Activated CD4-positive, alpha-beta memory T cell treated with anti-CD3 and anti-CD28 coated beads, Interleukin-2, amount 10 ng/mL, durations not matched to agents 7 days and 5 days (primary cell): Measurements from ENCODE around the gene STRIT1. TPM values are rescaled to one million over a fixed set of nuclear protein-coding genes. Genes with fewer than 3 reads are reported as not detected.

Source experiments
- CTCF ChIA-PET: fragments of 350-600 bp; sonication (Branson Sonifier 250); formaldehyde crosslinking; loops from one replicate; lab custom pipeline; 2021; ENCODE audit warnings: antibody characterized with exemption, inconsistent platforms; lab: Charles Lee
- POLR2A ChIA-PET: fragments of 350-600 bp; sonication (Branson Sonifier 250); formaldehyde crosslinking; loops from one replicate; lab custom pipeline; 2021; ENCODE audit warnings: antibody characterized with exemption; lab: Charles Lee
- DNase-seq: peaks from one replicate; pipeline ENCODE4 v3.0.0-alpha.2; 2020
- H3K27ac Mint-ChIP-seq: one replicate; pipeline ENCODE4 v1.8.0; 2021; ENCODE audit warnings: mild to moderate bottlenecking, mixed read lengths
- H3K27me3 Mint-ChIP-seq: one replicate; pipeline ENCODE4 v1.8.0; 2021; ENCODE audit warnings: mixed read lengths
- H3K36me3 Mint-ChIP-seq: one replicate; pipeline ENCODE4 v1.8.0; 2021; ENCODE audit warnings: low read depth, mixed read lengths
- H3K4me1 Mint-ChIP-seq: one replicate; pipeline ENCODE4 v1.8.0; 2021; ENCODE audit warnings: mixed read lengths
- H3K4me3 Mint-ChIP-seq: one replicate; pipeline ENCODE4 v1.8.0; 2021; ENCODE audit warnings: mild to moderate bottlenecking, mixed read lengths
- H3K9me3 Mint-ChIP-seq: one replicate; pipeline ENCODE4 v1.8.0; 2021; ENCODE audit warnings: mixed read lengths
- total RNA-seq, 2 experiments: library from RNA; stranded (reverse); gene quantifications; one replicate each; pipeline ENCODE4 v1.2.3, GENCODE V29; 2021

Gene STRIT1
- total RNA-seq, 2 experiments from 2014 or later: not detected

- no peak for DNase-seq
- H3K4me1 Mint-ChIP-seq: no peaks in the 10 kb centered on the region
- CTCF ChIA-PET: no interaction called here
- no peaks in the 10 kb centered on the region for H3K9me3 Mint-ChIP-seq
- no peaks in the 10 kb centered on the region for H3K36me3 Mint-ChIP-seq
- no peak overlapping the region for H3K4me3 Mint-ChIP-seq
- POLR2A ChIA-PET: no interaction called here
- H3K27me3 Mint-ChIP-seq: no peaks in the 10 kb centered on the region
- H3K27ac Mint-ChIP-seq: no peak overlapping the region
These were observed 10.9 kb upstream of the STRIT1 start for GRCh38 chr3:155304394-155304793.

GRCh38 chr3:155303540-155304097 is 10.1 kb upstream of the STRIT1 start:
- Mint-ChIP-seq H3K27ac (no peak overlapping the region), H3K27me3 (no peaks in the 10 kb centered on the region), H3K4me1 (no peaks in the 10 kb centered on the region), H3K36me3 (no peaks in the 10 kb centered on the region), H3K4me3 (no peak overlapping the region), H3K9me3 (no peaks in the 10 kb centered on the region)
- POLR2A ChIA-PET: no interaction called here
- CTCF ChIA-PET: no interaction called here
- DNase-seq: no peak

- Mint-ChIP-seq H3K4me1 (no peaks in the 10 kb centered on the region), H3K36me3 (no peaks in the 10 kb centered on the region), H3K27me3 (no peaks in the 10 kb centered on the region), H3K27ac (no peak overlapping the region), H3K9me3 (no peaks in the 10 kb centered on the region), H3K4me3 (no peak overlapping the region)
- CTCF ChIA-PET: no interaction called here
- POLR2A ChIA-PET: no interaction called here
- DNase-seq: no peak
These were observed 9.4 kb upstream of the STRIT1 start for GRCh38 chr3:155302891-155303290.

- ChIA-PET CTCF (no interaction called here), POLR2A (no interaction called here)
- H3K4me3 Mint-ChIP-seq: no peak overlapping the region
- no peaks in the 10 kb centered on the region for H3K9me3 Mint-ChIP-seq
- DNase-seq: no peak
- no peaks in the 10 kb centered on the region for H3K27me3 Mint-ChIP-seq
- no peaks in the 10 kb centered on the region for H3K36me3 Mint-ChIP-seq
- no peaks in the 10 kb centered on the region for H3K4me1 Mint-ChIP-seq
- H3K27ac Mint-ChIP-seq: no peak overlapping the region
These were observed 9.0 kb upstream of the STRIT1 start for GRCh38 chr3:155302481-155302880.

GRCh38 chr3:155297100-155297499 is 3.6 kb upstream of the STRIT1 start:
- no peak overlapping the region for H3K27ac Mint-ChIP-seq
- H3K27me3 Mint-ChIP-seq: no peaks in the 10 kb centered on the region
- ChIA-PET POLR2A (no interaction called here), CTCF (no interaction called here)
- no peaks in the 10 kb centered on the region for H3K36me3 Mint-ChIP-seq
- H3K4me1 Mint-ChIP-seq: no peaks in the 10 kb centered on the region
- no peak overlapping the region for H3K4me3 Mint-ChIP-seq
- DNase-seq: no peak
- H3K9me3 Mint-ChIP-seq: no peaks in the 10 kb centered on the region

- Mint-ChIP-seq H3K9me3 (no peaks in the 10 kb centered on the region), H3K27me3 (no peaks in the 10 kb centered on the region), H3K36me3 (no peaks in the 10 kb centered on the region), H3K4me1 (no peaks in the 10 kb centered on the region), H3K27ac (no peak overlapping the region), H3K4me3 (no peak overlapping the region)
- DNase-seq: no peak
- POLR2A ChIA-PET: no interaction called here
- CTCF ChIA-PET: no interaction called here
These were observed 2.9 kb upstream of the STRIT1 start for GRCh38 chr3:155296413-155296812.

GRCh38 chr3:155292693-155293092 is 790 bp downstream of the STRIT1 start:
- no peaks in the 10 kb centered on the region for H3K4me1 Mint-ChIP-seq

GRCh38 chr3:155292133-155292532 is 1.4 kb downstream of the STRIT1 start:
- POLR2A ChIA-PET: no interaction called here
- H3K36me3 Mint-ChIP-seq: no peaks in the 10 kb centered on the region
- DNase-seq: no peak
- CTCF ChIA-PET: no interaction called here
- H3K9me3 Mint-ChIP-seq: no peaks in the 10 kb centered on the region
- H3K27me3 Mint-ChIP-seq: no peaks in the 10 kb centered on the region
- H3K27ac Mint-ChIP-seq: no peak overlapping the region
- no peak overlapping the region for H3K4me3 Mint-ChIP-seq
- H3K4me1 Mint-ChIP-seq: no peaks in the 10 kb centered on the region

More at GRCh38 chr3:155292693-155293092, 790 bp downstream of the STRIT1 start:
- Mint-ChIP-seq H3K4me3 (no peak overlapping the region), H3K9me3 (no peaks in the 10 kb centered on the region), H3K27me3 (no peaks in the 10 kb centered on the region), H3K27ac (no peak overlapping the region), H3K36me3 (no peaks in the 10 kb centered on the region)
- DNase-seq: no peak
- ChIA-PET CTCF (no interaction called here), POLR2A (no interaction called here)

GRCh38 chr3:155286736-155287135 is 6.7 kb downstream of the STRIT1 start:
- no peak for DNase-seq
- ChIA-PET CTCF (no interaction called here), POLR2A (no interaction called here)
- Mint-ChIP-seq H3K4me1 (no peaks in the 10 kb centered on the region), H3K4me3 (no peak overlapping the region), H3K9me3 (no peaks in the 10 kb centered on the region), H3K27ac (no peak overlapping the region), H3K27me3 (no peaks in the 10 kb centered on the region), H3K36me3 (no peaks in the 10 kb centered on the region)

GRCh38 chr3:155285936-155286335 is 7.5 kb downstream of the STRIT1 start:
- POLR2A ChIA-PET: no interaction called here
- CTCF ChIA-PET: no interaction called here
- no peak for DNase-seq
- Mint-ChIP-seq H3K4me1 (no peaks in the 10 kb centered on the region), H3K27me3 (no peaks in the 10 kb centered on the region), H3K4me3 (no peak overlapping the region), H3K27ac (no peak overlapping the region), H3K9me3 (no peaks in the 10 kb centered on the region), H3K36me3 (no peaks in the 10 kb centered on the region)

- H3K4me1 Mint-ChIP-seq: no peaks in the 10 kb centered on the region
- ChIA-PET CTCF (no interaction called here), POLR2A (no interaction called here)
- H3K4me3 Mint-ChIP-seq: no peak overlapping the region
- no peaks in the 10 kb centered on the region for H3K9me3 Mint-ChIP-seq
- no peaks in the 10 kb centered on the region for H3K27me3 Mint-ChIP-seq
- no peak overlapping the region for H3K27ac Mint-ChIP-seq
- H3K36me3 Mint-ChIP-seq: no peaks in the 10 kb centered on the region
- no peak for DNase-seq
These were observed 10.1 kb downstream of the STRIT1 start for GRCh38 chr3:155283092-155284056.

- ChIA-PET POLR2A (no interaction called here), CTCF (no interaction called here)
- DNase-seq: no peak
- Mint-ChIP-seq H3K36me3 (no peaks in the 10 kb centered on the region), H3K4me1 (no peaks in the 10 kb centered on the region), H3K27ac (no peak overlapping the region), H3K27me3 (no peaks in the 10 kb centered on the region), H3K4me3 (no peak overlapping the region), H3K9me3 (no peaks in the 10 kb centered on the region)
These were observed 10.9 kb downstream of the STRIT1 start for GRCh38 chr3:155282385-155283091.

- H3K4me1 Mint-ChIP-seq: no peaks in the 10 kb centered on the region
- no peak overlapping the region for H3K27ac Mint-ChIP-seq
- no peaks in the 10 kb centered on the region for H3K36me3 Mint-ChIP-seq
- CTCF ChIA-PET: no interaction called here
- H3K9me3 Mint-ChIP-seq: no peaks in the 10 kb centered on the region
- no peaks in the 10 kb centered on the region for H3K27me3 Mint-ChIP-seq
- DNase-seq: no peak
- POLR2A ChIA-PET: no interaction called here
- no peak overlapping the region for H3K4me3 Mint-ChIP-seq
These were observed 11.6 kb downstream of the STRIT1 start for GRCh38 chr3:155281912-155282311.
